ENCODE results near the gene KCTD5. TPM values are rescaled to one million over a fixed set of nuclear protein-coding genes. Genes with fewer than 3 reads are reported as not detected.

KCTD5 gene
- total and polyA plus RNA-seq, 10 of the 15 experiments (the other 5 are each of a cell fraction or from before 2014, with no cell fraction given), result 0.58 to 56.4 (median 37.3) TPM

GRCh38 chr16:2705351-2705750, 23.0 kb downstream of the KCTD5 start (continued):
- TF ChIP-seq CBX5 (IDR thresholded peaks at IDR 0.05; ENCODE audit: low read depth) (no peak), NBN (IDR thresholded peaks at IDR 0.05) (no peak)

DNA sequence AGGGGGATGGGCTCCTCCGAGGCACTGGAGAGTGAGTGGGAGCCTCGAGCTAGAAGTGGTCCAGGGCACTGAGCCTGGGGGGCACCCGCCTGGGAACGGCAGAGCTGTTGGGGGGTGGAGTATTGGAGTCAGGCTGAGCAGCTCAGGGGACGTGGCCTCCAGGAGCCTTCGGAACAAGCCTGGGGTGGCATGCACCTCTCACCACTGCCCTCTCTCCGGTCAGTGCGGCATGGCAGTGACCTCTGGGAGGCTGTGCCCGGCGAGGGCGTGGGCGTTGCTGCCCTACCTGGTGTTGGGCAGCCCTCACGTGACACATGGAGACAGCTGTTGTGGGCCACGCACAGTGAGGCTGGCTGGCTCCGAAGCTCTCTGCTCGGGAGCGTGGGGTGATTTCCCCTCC, 23.8 kb downstream of the KCTD5 start:
- POLR2A ChIA-PET, result no interaction called here
- 98% methylated on average over 16 of the region's 17 CpGs for WGBS (ENCODE audit: insufficient coverage, insufficient replicate concordance, low lambda C conversion rate, missing lambda C conversion rate)

DNA sequence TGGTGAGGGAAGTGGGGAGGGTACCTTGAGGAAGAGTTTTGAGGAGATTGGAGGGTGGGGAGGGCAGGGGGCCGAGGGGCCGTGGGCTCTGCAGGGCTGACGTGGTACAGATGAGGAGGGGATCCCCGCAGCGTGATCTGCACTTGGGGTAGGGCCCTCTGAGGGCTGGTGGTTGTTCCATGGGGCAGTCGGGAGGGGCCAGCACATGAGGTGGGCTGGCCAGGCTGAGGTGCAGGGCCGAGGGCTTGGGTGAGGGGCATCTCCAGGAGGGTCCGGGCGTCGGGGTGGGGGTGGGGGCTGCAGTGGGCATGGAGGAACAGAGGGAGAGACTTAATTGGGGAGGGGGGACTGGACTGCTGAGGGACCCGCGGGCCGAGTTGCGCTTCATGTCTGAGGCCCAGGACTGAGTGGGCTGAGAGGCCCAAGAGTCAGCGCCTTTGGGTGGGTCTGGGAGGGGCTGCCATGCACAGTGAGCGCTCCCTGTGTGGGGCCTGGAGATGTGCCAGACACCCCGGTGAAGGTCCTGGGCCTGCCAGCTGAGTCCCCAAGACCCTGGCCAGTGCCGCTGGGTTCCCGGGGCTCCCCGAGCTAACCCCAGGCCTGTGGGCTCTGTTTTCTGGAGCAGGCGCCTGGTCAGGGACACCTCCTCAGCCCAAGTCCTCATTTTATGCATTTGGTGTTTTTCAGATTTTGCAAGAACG, 24.4 kb downstream of the KCTD5 start:
- DNase-seq (ENCODE audit: low read depth, low spot score) (no peak), ATAC-seq (no peak), FAIRE-seq (no peak)
- in situ Hi-C loops (cut with MboI), result no loop called here
- Histone ChIP-seq H3K27ac (ENCODE audit: control insufficient read depth, insufficient read depth) (no peak overlapping the region), H3K4me1 (ENCODE audit: control insufficient read depth, insufficient read depth, low read length) (no peaks in the 10 kb centered on the region), H3K36me3 (ENCODE audit: control insufficient read depth in 2 of 2, insufficient read depth in 2 of 2, low read length in 1 of 2) (peaks cover 12 to 36% of the 10 kb centered on the region in 2 experiments), H3K9ac (ENCODE audit: control insufficient read depth, insufficient read depth, low read length) (no peak overlapping the region), H4K20me1 (ENCODE audit: control insufficient read depth, insufficient read depth) (no peaks in the 10 kb centered on the region), H3K4me2 (ENCODE audit: control insufficient read depth, insufficient read depth) (no peak overlapping the region), H2AFZ (ENCODE audit: control insufficient read depth, low read depth, low read length) (no peak overlapping the region), H3K4me3 (no peak overlapping the region), H3K79me2 (ENCODE audit: control insufficient read depth, insufficient read depth, low read length) (no peaks in the 10 kb centered on the region), H3K27me3 (replicated peaks in 1 of 2; ENCODE audit: control insufficient read depth in 2 of 2, insufficient read depth in 2 of 2, low read length in 1 of 2) (no peaks in the 10 kb centered on the region), H3K9me3 (replicated peaks; ENCODE audit: control insufficient read depth, insufficient read depth, low read length) (no peaks in the 10 kb centered on the region)
- SMC1A ChIA-PET (ENCODE audit: uncharacterized antibody, unreplicated experiment), result no interaction called here
- 96% methylated on average over 15 of the region's 22 CpGs for WGBS (ENCODE audit: insufficient coverage, insufficient replicate concordance, low lambda C conversion rate, missing lambda C conversion rate)
- intact Hi-C loops (cut with micrococcal nuclease; ENCODE audit: unreplicated experiment), result no loop called here
- BruUV-seq (replicated peaks), result no TSS peak
- CTCF ChIA-PET, result no interaction called here
- RAD21 ChIA-PET (ENCODE audit: unreplicated experiment), result no interaction called here
- POLR2A ChIA-PET, result no interaction called here
- no peak for TF ChIP-seq YY1 (IDR thresholded peaks at IDR 0.05; ENCODE audit: low read depth, low read length)
- TF ChIP-seq MYB (IDR thresholded peaks at IDR 0.05; ENCODE audit: borderline replicate concordance, low read depth, low read length), result no peak
- TF ChIP-seq, protein P1, sequence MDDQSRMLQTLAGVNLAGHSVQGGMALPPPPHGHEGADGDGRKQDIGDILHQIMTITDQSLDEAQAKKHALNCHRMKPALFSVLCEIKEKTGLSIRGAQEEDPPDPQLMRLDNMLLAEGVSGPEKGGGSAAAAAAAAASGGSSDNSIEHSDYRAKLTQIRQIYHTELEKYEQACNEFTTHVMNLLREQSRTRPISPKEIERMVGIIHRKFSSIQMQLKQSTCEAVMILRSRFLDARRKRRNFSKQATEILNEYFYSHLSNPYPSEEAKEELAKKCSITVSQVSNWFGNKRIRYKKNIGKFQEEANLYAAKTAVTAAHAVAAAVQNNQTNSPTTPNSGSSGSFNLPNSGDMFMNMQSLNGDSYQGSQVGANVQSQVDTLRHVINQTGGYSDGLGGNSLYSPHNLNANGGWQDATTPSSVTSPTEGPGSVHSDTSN (IDR thresholded peaks at IDR 0.05; ENCODE audit: insufficient replicate concordance, low read depth, low read length), result no peak
- TF ChIP-seq, protein P2, sequence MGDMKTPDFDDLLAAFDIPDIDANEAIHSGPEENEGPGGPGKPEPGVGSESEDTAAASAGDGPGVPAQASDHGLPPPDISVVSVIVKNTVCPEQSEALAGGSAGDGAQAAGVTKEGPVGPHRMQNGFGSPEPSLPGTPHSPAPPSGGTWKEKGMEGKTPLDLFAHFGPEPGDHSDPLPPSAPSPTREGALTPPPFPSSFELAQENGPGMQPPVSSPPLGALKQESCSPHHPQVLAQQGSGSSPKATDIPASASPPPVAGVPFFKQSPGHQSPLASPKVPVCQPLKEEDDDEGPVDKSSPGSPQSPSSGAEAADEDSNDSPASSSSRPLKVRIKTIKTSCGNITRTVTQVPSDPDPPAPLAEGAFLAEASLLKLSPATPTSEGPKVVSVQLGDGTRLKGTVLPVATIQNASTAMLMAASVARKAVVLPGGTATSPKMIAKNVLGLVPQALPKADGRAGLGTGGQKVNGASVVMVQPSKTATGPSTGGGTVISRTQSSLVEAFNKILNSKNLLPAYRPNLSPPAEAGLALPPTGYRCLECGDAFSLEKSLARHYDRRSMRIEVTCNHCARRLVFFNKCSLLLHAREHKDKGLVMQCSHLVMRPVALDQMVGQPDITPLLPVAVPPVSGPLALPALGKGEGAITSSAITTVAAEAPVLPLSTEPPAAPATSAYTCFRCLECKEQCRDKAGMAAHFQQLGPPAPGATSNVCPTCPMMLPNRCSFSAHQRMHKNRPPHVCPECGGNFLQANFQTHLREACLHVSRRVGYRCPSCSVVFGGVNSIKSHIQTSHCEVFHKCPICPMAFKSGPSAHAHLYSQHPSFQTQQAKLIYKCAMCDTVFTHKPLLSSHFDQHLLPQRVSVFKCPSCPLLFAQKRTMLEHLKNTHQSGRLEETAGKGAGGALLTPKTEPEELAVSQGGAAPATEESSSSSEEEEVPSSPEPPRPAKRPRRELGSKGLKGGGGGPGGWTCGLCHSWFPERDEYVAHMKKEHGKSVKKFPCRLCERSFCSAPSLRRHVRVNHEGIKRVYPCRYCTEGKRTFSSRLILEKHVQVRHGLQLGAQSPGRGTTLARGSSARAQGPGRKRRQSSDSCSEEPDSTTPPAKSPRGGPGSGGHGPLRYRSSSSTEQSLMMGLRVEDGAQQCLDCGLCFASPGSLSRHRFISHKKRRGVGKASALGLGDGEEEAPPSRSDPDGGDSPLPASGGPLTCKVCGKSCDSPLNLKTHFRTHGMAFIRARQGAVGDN (IDR thresholded peaks at IDR 0.05), result no peak
- TF ChIP-seq ZSCAN29 (IDR thresholded peaks at IDR 0.05), result no peak

More for the DNA sequence above, 23.8 kb downstream of the KCTD5 start:
- intact Hi-C loops (cut with micrococcal nuclease; ENCODE audit: unreplicated experiment), result no loop called here
- H3K4me2 ChIP-seq (ENCODE audit: control insufficient read depth, insufficient read depth), result no peak overlapping the region
- no peaks in the 10 kb centered on the region for H3K27me3 ChIP-seq (replicated peaks in 1 of 2; ENCODE audit: control insufficient read depth in 2 of 2, insufficient read depth in 2 of 2, low read length in 1 of 2)
- no TSS peak for BruUV-seq (replicated peaks)
- ChIA-PET SMC1A (ENCODE audit: uncharacterized antibody, unreplicated experiment) (no interaction called here), CTCF (no interaction called here), RAD21 (ENCODE audit: unreplicated experiment) (no interaction called here)
- ATAC-seq (no peak), FAIRE-seq (no peak), DNase-seq (ENCODE audit: low read depth, low spot score) (no peak)
- no peak overlapping the region for H3K27ac ChIP-seq (ENCODE audit: control insufficient read depth, insufficient read depth)
- no peak overlapping the region for H3K4me3 ChIP-seq
- H4K20me1 ChIP-seq (ENCODE audit: control insufficient read depth, insufficient read depth), result no peaks in the 10 kb centered on the region
- TF ChIP-seq POLR2A (IDR thresholded peaks at IDR 0.05; ENCODE audit: low read depth, low read length), result peak; percentile 35; the same call in 1 of the 2 replicates
- no peak for TF ChIP-seq BRCA1 (IDR thresholded peaks at IDR 0.05; ENCODE audit: low read depth, low read length)
- no peak overlapping the region for H3K9ac ChIP-seq (ENCODE audit: control insufficient read depth, insufficient read depth, low read length)
- no peaks in the 10 kb centered on the region for H3K4me1 ChIP-seq (ENCODE audit: control insufficient read depth, insufficient read depth, low read length)
- H3K9me3 ChIP-seq (replicated peaks; ENCODE audit: control insufficient read depth, insufficient read depth, low read length), result no peaks in the 10 kb centered on the region
- no peaks in the 10 kb centered on the region for H3K79me2 ChIP-seq (ENCODE audit: control insufficient read depth, insufficient read depth, low read length)
- no peak overlapping the region for H2AFZ ChIP-seq (ENCODE audit: control insufficient read depth, low read depth, low read length)
- H3K36me3 ChIP-seq (ENCODE audit: control insufficient read depth in 2 of 2, insufficient read depth in 2 of 2, low read length in 1 of 2), result peaks cover 12 to 37% of the 10 kb centered on the region in 2 experiments
- in situ Hi-C loops (cut with MboI), result no loop called here

All from GM12878 (cell line).